Stimulated activated CD8-positive, alpha-beta memory T cell treated with anti-CD3 and anti-CD28 coated beads, Interleukin-12 subunit alpha, Interleukin-12 subunit beta, amount 100 ng/mL, for 24 hours (primary cell): Measurements from ENCODE around the gene FAM83G.
"Not testable (repeated sequence)": the region's sequence is repeated elsewhere in the genome, so short reads cannot be mapped to it uniquely, and the experiment has no call there.

Experiments
- DNase-seq: peaks from one replicate; pipeline ENCODE4 v3.0.0-alpha.2; 2020; ENCODE audit errors: extremely low read depth

The FAM83G gene

GRCh38 chr17:18954321-18954720 lies 50.2 kb downstream of the FAM83G start:
- DNase-seq: no peak

DNA sequence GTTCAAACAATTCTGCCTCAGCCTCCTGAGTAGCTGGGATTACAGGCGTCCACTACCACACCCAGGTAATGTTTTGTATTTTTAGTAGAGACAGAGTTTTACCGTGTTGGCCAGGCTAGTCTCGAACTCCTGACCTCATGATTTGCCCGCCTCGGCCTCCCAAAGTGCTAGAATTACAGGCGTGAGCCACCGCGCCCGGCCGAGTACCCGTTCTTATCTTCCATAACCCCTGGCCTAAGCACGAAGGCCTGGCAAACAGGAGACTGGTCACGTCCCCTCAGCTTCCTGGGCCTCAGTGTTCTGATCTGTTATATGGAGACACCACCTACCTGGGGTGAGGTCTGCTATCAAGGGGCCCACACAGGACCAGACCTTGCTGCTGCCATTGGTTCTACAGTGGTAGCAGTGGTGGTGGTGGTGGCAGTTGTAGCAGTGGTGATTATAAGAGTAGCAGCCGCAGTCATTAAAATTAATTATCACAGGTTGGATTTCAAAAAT lies 51.3 kb downstream of the FAM83G start:
- DNase-seq: no peak

DNA sequence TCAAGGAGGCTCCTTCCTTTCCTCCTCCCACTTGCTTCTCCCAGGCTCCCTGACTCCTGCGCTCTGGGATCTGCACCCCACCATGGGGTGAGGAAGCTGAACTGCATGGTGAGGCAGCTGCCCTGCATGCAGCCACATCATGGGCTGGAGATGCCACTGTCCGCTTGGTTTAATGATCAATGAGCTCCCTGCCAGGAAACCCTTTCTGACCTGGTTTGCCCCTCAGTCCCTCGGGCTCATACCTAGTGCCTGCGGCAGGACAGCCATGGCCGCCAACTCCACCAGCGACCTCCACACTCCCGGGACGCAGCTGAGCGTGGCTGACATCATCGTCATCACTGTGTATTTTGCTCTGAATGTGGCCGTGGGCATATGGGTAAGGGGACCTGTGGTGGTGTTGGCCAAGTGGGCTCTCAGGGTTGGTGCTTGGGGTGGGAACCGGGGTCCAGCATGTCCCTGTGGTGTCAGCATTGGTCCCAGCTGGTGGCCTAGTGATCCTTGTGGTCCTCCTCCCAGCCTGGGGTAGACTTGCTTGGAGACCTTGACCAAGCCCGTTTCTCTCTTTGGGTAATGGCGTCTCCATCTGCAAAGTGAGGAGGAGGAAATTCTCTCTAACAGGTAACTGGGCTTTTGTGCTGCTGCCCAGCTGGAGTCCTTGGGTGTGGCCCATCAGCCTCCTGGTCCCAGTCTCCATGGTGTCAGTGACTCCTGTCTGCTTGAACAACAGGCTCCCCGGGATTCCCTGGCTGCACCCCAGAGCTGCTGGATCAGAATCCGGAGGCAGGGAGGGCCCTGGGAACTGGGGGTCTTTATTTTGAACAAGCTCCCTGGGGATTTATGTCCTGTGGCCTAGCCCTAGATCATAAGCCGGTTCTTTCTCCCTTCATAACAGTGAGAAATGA lies 52.4 kb downstream of the FAM83G start, which contains the start of gene SLC5A10:
TSS of gene SLC5A10 (plus strand) at position 225 of the 902 bp plus-strand sequence. CDS start at position 266, 41 bp downstream.
- no peak for DNase-seq

GRCh38 chr17:18950944-18951905 lies 53.3 kb downstream of the FAM83G start:
- DNase-seq: no peak

GRCh38 chr17:18950346-18950745 lies 54.2 kb downstream of the FAM83G start:
- DNase-seq: no peak

- no peak for DNase-seq
Measured at GRCh38 chr17:18949566-18949965, 55.0 kb downstream of the FAM83G start.

GRCh38 chr17:18948476-18949006 lies 56.0 kb downstream of the FAM83G start:
- DNase-seq: no peak

- no peak for DNase-seq
Measured at GRCh38 chr17:18947866-18948265, 56.7 kb downstream of the FAM83G start.

- DNase-seq: no peak
Measured at GRCh38 chr17:18946536-18946935, 58.0 kb downstream of the FAM83G start.

- no peak for DNase-seq
Measured at GRCh38 chr17:18944646-18945045, 59.9 kb downstream of the FAM83G start.

- DNase-seq: no peak
Measured at GRCh38 chr17:18938692-18939023, 65.9 kb downstream of the FAM83G start.

GRCh38 chr17:18937981-18938691 lies 66.4 kb downstream of the FAM83G start:
- no peak for DNase-seq

DNA sequence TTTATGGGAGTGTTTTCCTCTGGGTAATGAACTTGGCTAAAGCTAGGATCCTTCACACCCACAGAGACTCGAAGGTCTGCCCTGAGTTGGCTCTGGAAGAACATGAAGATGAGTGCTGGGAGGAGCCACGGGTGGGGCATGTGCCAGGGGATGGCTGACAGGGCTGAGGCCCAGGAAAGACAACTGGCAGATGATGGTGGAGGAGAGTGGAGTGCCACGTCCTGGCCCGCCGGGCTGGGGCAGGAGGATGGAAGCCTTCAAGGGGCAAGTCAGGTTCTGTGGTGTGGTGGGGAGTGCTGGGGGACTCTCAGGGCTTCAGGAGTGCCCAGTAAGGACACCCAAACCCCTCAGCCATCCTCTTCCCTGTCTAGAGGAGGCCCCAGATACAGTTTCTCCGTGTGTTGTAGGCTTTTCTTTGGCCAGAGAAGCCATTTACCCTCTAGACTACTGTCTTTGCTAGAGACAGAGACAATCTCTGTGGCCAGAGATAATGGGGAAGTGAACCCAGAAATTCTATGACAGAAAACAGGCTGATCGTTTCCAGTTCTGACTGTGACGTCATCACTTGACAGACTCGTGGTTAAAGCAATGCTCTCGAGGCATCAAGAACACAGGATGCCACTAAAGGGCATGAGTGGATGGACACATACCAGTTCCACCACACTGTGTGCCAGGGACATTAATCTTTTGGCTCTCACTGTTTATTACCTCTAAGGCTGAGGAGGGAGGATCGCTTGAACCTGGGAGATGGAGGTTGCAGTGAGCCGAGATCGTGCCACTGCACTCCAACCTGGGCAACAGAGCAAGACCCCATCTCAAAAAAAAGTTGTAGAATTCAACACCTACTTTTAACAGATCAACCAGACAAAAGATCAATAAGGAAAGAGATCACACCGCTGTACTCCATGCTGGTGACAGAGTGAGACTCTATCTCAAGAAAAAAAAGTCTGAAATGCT lies 71.2 kb downstream of the FAM83G start:
- no peak for DNase-seq

DNA sequence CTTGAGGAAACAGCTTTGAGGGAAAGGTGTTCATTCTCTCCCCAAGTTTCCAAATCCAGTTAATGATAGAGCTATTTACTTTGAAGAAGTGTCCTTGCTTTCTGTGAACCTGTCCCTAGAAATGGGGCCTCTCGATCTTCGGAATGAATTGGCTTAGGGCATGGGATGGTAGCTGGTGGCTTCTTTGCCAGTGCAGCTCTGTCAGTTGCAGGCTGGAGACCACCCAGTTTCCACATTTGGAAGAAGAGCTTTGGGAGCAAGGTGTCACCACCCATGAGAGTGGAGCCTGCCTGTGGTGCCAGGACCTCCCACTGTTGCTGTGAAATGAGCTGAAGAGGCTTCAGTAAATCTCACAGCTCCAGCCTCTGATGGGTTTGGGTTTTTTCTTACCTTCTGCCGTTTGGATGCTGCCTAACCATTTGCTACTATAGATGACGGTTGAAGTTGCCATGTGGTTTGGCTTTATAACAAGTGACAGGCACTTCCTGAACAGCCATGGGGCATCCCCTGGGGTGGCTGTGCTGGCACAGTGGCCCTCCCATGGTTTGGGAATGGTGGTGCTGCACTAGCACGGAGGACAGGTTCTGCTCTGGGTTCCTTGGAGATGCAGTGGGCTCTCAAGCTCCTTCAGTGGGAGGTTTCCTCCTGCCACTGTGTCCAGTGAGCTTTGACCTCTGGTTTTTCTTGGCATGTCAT lies 72.1 kb downstream of the FAM83G start:
- no peak for DNase-seq

DNA sequence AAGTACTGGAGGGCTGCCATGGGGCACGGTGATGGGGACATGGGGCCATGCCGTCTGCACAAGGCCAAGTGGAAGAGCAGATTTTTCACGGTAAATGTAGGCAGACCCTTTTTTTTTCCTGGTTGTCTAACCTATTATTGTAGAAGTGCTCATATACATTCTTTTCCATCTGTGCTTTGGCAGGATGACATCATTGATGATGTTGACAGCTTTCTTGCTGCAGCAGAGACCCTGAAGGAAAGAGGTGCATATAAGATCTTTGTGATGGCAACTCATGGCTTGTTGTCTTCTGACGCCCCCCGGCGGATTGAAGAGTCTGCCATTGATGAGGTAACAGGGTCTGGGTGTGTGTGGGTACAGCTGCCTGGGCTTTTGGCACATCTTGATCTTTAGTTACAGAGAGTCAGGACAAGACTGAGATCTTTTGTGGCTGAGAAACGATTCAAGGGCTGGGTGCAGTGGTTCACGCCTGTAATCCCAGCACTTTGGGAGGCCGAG lies 75.9 kb downstream of the FAM83G start:
- no peak for DNase-seq

DNA sequence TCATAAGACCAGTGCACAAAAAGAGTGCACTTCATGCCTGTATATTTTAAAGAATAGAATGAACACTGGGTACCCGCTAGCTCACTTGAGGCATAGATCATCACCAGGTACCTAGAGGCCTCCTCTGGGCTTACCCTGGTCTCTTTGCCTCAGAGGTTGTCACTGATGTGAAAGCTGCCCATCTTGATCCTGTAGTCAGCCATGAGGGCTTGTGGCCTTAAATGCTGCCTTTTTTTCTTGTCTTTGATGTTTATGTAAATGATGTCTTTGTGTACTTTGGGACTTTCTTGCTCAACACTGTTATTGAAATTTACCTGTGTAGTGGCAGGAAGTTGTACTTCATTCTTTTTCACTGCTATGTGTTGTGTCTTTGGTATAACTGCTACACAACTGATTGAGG lies 79.4 kb downstream of the FAM83G start:
- DNase-seq: no peak

DNA sequence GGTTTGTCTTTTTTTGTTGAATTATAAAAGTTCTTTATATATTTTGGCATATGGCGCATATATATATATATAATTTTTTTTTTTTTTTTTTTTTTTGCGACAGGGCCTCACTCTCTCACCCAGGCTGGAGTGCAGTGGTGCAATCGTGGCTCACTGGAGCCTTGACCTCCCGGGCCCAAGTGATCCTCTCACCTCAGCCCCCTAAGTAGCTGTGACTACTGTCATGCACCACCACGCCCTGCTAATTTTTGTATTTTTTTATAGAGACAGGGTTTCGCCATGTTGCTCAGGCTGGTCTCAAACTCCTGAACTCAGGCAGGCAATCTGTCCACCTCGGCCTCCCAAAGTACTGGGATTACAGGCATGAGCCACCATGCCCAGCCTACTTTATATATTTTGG lies 82.0 kb downstream of the FAM83G start:
- not testable (repeated sequence) for DNase-seq

DNA sequence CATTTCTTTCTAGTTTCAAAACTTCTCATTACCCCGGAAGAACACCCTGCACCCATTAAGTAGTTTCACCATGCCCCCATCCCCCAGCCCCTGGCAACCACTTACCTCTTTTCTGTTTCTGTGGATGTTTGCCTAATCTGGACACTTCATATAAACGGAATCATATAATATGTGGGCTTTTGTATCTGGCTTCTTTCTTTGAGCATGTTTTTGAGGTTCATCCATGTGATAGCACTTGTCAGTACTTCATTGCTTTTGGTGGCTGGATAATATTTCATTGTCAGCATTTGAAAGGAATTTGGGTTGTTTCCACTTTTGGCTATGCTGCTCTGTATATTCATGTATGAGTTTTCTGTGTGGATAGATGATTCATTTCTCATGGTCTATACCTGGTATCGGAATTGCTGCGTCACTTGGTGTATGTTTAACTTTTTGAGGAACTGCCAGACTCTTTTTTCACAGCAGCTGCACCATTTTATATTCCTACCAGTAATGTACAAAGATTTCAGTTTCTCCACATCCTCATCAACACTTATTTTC lies 82.6 kb downstream of the FAM83G start:
- DNase-seq: no peak

DNA sequence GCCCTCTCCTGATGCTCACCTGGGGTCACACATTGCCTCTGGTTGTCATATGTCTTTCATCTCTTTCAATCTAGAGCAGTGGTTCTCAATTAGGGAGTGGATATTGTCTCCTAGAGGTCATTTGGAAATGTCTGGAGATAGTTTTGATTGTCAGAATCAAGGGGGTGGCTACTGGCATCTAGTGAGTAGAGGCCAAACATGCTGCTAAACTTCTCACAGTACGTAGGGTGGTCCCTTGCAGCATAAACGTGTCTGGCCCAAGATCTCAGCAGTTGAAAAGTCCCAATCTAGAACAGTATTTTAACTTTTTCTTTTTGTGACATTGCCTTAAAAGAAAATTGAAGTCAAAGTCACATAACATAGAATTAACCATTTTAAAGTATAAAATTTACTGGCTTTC lies 83.1 kb downstream of the FAM83G start:
- no peak for DNase-seq
